Endothelial cell of coronary artery (primary cell): ENCODE data around the gene RIMBP3B. TPM values are rescaled to one million over a fixed set of nuclear protein-coding genes. Genes with fewer than 3 reads are reported as not detected.

Source experiments
- total RNA-seq: library from RNA; depleted of rRNA; stranded (reverse); fragments of >200 nt; gene quantifications from 2 replicates; pipeline ENCODE4 v1.2.3, GENCODE V29; 2014

RIMBP3B gene, protein sequence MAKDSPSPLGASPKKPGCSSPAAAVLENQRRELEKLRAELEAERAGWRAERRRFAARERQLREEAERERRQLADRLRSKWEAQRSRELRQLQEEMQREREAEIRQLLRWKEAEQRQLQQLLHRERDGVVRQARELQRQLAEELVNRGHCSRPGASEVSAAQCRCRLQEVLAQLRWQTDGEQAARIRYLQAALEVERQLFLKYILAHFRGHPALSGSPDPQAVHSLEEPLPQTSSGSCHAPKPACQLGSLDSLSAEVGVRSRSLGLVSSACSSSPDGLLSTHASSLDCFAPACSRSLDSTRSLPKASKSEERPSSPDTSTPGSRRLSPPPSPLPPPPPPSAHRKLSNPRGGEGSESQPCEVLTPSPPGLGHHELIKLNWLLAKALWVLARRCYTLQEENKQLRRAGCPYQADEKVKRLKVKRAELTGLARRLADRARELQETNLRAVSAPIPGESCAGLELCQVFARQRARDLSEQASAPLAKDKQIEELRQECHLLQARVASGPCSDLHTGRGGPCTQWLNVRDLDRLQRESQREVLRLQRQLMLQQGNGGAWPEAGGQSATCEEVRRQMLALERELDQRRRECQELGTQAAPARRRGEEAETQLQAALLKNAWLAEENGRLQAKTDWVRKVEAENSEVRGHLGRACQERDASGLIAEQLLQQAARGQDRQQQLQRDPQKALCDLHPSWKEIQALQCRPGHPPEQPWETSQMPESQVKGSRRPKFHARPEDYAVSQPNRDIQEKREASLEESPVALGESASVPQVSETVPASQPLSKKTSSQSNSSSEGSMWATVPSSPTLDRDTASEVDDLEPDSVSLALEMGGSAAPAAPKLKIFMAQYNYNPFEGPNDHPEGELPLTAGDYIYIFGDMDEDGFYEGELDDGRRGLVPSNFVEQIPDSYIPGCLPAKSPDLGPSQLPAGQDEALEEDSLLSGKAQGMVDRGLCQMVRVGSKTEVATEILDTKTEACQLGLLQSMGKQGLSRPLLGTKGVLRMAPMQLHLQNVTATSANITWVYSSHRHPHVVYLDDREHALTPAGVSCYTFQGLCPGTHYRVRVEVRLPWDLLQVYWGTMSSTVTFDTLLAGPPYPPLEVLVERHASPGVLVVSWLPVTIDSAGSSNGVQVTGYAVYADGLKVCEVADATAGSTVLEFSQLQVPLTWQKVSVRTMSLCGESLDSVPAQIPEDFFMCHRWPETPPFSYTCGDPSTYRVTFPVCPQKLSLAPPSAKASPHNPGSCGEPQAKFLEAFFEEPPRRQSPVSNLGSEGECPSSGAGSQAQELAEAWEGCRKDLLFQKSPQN (N-terminal part only)
- total RNA-seq, result under 0.01 TPM in 1 of 2 replicates, not detected in the other

DNA sequence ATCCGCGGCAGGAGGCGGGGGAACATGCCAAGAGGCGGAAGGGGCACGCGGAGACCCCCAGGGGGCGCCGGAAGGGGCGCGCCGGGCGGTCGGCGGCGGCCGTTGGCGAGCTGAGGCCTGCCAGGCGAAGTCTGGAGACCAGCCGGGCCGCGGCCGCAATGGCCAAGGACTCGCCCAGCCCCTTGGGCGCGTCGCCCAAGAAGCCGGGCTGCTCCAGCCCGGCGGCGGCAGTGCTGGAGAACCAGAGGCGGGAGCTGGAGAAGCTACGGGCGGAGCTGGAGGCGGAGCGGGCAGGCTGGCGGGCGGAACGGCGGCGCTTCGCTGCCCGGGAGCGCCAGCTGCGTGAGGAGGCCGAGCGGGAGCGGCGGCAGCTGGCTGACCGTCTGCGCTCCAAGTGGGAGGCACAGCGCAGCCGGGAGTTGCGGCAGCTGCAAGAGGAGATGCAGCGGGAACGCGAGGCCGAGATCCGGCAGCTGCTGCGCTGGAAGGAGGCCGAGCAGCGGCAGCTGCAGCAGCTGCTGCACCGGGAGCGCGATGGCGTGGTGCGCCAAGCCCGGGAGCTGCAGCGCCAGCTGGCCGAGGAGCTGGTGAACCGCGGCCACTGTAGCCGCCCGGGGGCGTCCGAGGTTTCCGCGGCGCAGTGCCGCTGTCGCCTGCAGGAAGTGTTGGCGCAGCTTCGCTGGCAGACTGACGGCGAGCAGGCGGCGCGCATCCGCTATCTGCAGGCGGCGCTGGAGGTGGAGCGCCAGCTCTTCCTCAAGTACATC, at the start of gene RIMBP3B:
Gene RIMBP3B (plus strand): TSS at position 51 of the 767 bp plus-strand sequence. CDS start 108 bp downstream, at position 159.

DNA sequence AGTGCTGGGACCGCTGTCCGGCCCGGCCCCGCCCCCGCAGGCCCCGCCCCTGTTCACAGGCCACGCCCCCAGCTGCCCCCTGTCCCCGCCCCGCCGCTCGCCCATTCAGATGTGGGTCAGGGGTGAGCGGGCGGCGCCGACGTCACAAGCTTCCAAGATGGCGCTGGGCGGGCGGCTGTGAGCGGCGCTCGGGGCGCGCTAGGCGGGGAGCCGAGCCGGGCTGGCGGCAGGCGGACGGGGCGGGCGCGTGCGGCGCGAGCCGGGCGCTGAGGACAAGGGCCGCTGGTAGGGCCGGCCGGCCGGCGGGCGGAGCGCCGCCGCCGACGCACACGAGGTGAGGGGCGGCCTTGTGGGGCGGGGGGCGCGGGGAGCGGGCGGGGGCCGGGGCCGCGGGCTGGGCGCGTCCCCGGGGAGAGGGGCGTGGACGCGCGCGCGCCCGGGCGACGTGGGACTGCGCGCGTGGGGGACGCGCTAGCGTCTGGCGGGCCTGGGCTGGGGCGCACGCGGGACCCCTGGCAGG, 33.7 kb downstream of the RIMBP3B start, which contains the start of gene HIC2:
Gene HIC2 (plus strand): TSS at position 145 of the 520 bp plus-strand sequence. CDS start 25,461 bp downstream, outside the sequence.

Other genes with a start within 250 kb of the RIMBP3B start
- 2.6 and 2.7 TPM in 2 replicates for gene HIC2, start 33.6 kb downstream of the RIMBP3B start, total RNA-seq
- gene TMEM191C, start 83.6 kb downstream of the RIMBP3B start, total RNA-seq, result 0.38 and 0.54 TPM in 2 replicates
- gene RIMBP3C, start 167.7 kb downstream of the RIMBP3B start, total RNA-seq, result under 0.01 and 0.09 TPM in 2 replicates
- gene UBE2L3, start 184.0 kb downstream of the RIMBP3B start, total RNA-seq, result 28.7 and 33.7 TPM in 2 replicates
- 14.1 and 18.4 TPM in 2 replicates for gene YDJC, start 246.3 kb downstream of the RIMBP3B start, total RNA-seq
- 0.09 and 0.28 TPM in 2 replicates for gene CCDC116, start 249.0 kb downstream of the RIMBP3B start, total RNA-seq